ENCODE data around the gene KCNS3.

GRCh38 chr2:17877811-17878280 is 621 bp upstream of the KCNS3 start:
- TF ChIP-seq CTCF (IDR thresholded peaks at IDR 0.05; ENCODE audit: insufficient read depth, low read length, poor library complexity, severe bottlenecking) (no peak), EZH2phosphoT487 (conservative IDR thresholded peaks at IDR 0.05; ENCODE audit: low read length) (0 out of 2 replicates have a peak, but pooled peaks have one; percentile 58)

Data from SU-DHL-6 (cell line).